GM23338 (cell line): Measurements from ENCODE around the gene KIAA0408.

Experiments used
- CREB1 ChIP-seq: fragments of 250-450 bp; sonication (Bioruptor Pico); IDR thresholded peaks from 2 replicates; pipeline ENCODE4 v1.5.0; 2020; ENCODE audit warnings: low read depth, mild to moderate bottlenecking, moderate library complexity
- CTCF ChIP-seq, 2 experiments: fragments of 200-600 bp in 1 of 2; sonication (generic) in 1 of 2; conservative IDR thresholded peaks; 2 replicates each; pipeline versions ENCODE4 v1.5.1 to v1.6.1; 2016 to 2017; ENCODE audit warnings: antibody characterized with exemption in 2 of 2, low read depth in 2 of 2, mild to moderate bottlenecking in 2 of 2, moderate library complexity in 1 of 2
- ETS1 ChIP-seq: IDR thresholded peaks from 2 replicates; pipeline ENCODE4 v1.6.1; 2016; ENCODE audit warnings: antibody characterized with exemption
- EZH2 ChIP-seq: fragments of 200-600 bp; sonication (generic); IDR thresholded peaks from one replicate; pipeline ENCODE4 v1.8.0; 2017; ENCODE audit warnings: antibody characterized with exemption, mild to moderate bottlenecking, low read depth; ENCODE audit not compliant: unreplicated experiment
- EZH2phosphoT487 ChIP-seq: fragments of 200-600 bp; sonication (generic); IDR thresholded peaks from one replicate; pipeline ENCODE4 v1.8.1; 2018; ENCODE audit warnings: antibody characterized with exemption; ENCODE audit not compliant: unreplicated experiment
- JUNB ChIP-seq: IDR thresholded peaks from one replicate; pipeline ENCODE4 v1.6.1; 2016; ENCODE audit warnings: antibody characterized with exemption; ENCODE audit not compliant: unreplicated experiment
- POLR2AphosphoS5 ChIP-seq: IDR thresholded peaks from 2 replicates; pipeline ENCODE4 v1.6.1; 2016; ENCODE audit warnings: antibody characterized with exemption, low read depth
- REST ChIP-seq: IDR thresholded peaks from one replicate; pipeline ENCODE4 v1.6.1; 2018; ENCODE audit warnings: antibody characterized with exemption; ENCODE audit not compliant: unreplicated experiment
- ZNF114 ChIP-seq: fragments of 250-450 bp; sonication (Bioruptor Pico); IDR thresholded peaks from 2 replicates; pipeline ENCODE4 v1.5.0; 2020; ENCODE audit warnings: mild to moderate bottlenecking, moderate library complexity
- ZNF331 ChIP-seq: fragments of 250-450 bp; sonication (Bioruptor Pico); IDR thresholded peaks from 2 replicates; pipeline ENCODE4 v1.5.0; 2020; ENCODE audit warnings: low read depth, mild to moderate bottlenecking, moderate library complexity

- no peak for TF ChIP-seq CTCF (conservative IDR thresholded peaks at IDR 0.05; ENCODE audit: low read depth in 2 of 2)
- no peak for TF ChIP-seq EZH2
- TF ChIP-seq REST = no peak
- no peak for TF ChIP-seq CREB1 (CRISPR knock-in tag)
- no peak for TF ChIP-seq POLR2AphosphoS5
- TF ChIP-seq ZNF114 (CRISPR knock-in tag) = no peak
- no peak for TF ChIP-seq EZH2phosphoT487
- no peak for TF ChIP-seq ETS1
- TF ChIP-seq JUNB = no peak
- no peak for TF ChIP-seq ZNF331 (CRISPR knock-in tag)
Measured at GRCh38 chr6:127423921-127424320, 35.3 kb downstream of the KIAA0408 start.
